Measurements from ENCODE around the gene CCDC24. TPM values are rescaled to one million over a fixed set of nuclear protein-coding genes. Genes with fewer than 3 reads are reported as not detected.

The CCDC24 gene
- total RNA-seq, 1 experiment from 2014 or later, result 5.2 TPM

GRCh38 chr1:43979261-43979527 is 12.2 kb upstream of the CCDC24 start:
- Histone ChIP-seq H3K4me3 (ENCODE audit: low read depth, low read length) (peak overlapping the region; percentile 80), H3K9me3 (no peaks in the 10 kb centered on the region), H3K27me3 (replicated peaks; ENCODE audit: control insufficient read depth, insufficient read depth, low read length) (no peaks in the 10 kb centered on the region), H3K36me3 (ENCODE audit: control insufficient read depth, insufficient read depth, low read length) (peaks cover 3% of the 10 kb centered on the region), H3K4me1 (peaks cover 21% of the 10 kb centered on the region)
- Mint-ChIP-seq H3K36me3 (ENCODE audit: insufficient read depth, unreplicated experiment) (peaks cover 41% of the 10 kb centered on the region), H3K4me1 (ENCODE audit: low read depth, unreplicated experiment) (peaks cover 24% of the 10 kb centered on the region), H3K27me3 (ENCODE audit: insufficient read depth, unreplicated experiment) (no peaks in the 10 kb centered on the region), H3K9me3 (ENCODE audit: unreplicated experiment) (no peaks in the 10 kb centered on the region), H3K4me3 (ENCODE audit: unreplicated experiment) (peak overlapping the region; percentile 75), H3K27ac (ENCODE audit: unreplicated experiment) (no peak overlapping the region)
- POLR2A ChIA-PET, result no interaction called here
- intact Hi-C loops (cut with micrococcal nuclease; ENCODE audit: unreplicated experiment), result no loop called here
- CTCF ChIA-PET, result no interaction called here
- TF ChIP-seq, protein P1, sequence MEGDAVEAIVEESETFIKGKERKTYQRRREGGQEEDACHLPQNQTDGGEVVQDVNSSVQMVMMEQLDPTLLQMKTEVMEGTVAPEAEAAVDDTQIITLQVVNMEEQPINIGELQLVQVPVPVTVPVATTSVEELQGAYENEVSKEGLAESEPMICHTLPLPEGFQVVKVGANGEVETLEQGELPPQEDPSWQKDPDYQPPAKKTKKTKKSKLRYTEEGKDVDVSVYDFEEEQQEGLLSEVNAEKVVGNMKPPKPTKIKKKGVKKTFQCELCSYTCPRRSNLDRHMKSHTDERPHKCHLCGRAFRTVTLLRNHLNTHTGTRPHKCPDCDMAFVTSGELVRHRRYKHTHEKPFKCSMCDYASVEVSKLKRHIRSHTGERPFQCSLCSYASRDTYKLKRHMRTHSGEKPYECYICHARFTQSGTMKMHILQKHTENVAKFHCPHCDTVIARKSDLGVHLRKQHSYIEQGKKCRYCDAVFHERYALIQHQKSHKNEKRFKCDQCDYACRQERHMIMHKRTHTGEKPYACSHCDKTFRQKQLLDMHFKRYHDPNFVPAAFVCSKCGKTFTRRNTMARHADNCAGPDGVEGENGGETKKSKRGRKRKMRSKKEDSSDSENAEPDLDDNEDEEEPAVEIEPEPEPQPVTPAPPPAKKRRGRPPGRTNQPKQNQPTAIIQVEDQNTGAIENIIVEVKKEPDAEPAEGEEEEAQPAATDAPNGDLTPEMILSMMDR (IDR thresholded peaks at IDR 0.05; ENCODE audit: insufficient read depth in 1 of 2, low read depth in 1 of 2, low read length in 1 of 2, severe bottlenecking in 1 of 2, unreplicated experiment in 1 of 2), result no peak
- no peak for DNase-seq
- BruUV-seq (replicated peaks), result no TSS peak

- ChIA-PET CTCF (no interaction called here), POLR2A (no interaction called here)
- DNase-seq, result peak; percentile 41 to 49
- BruUV-seq (replicated peaks), result no TSS peak
- peaks cover 21% of the 10 kb centered on the region for H3K4me1 ChIP-seq
- H3K4me3 ChIP-seq (ENCODE audit: low read depth, low read length), result peak overlapping the region; percentile 80
- H3K27me3 ChIP-seq (replicated peaks; ENCODE audit: control insufficient read depth, insufficient read depth, low read length), result no peaks in the 10 kb centered on the region
- H3K4me3 Mint-ChIP-seq (ENCODE audit: unreplicated experiment), result peak overlapping the region; percentile 75
- H3K9me3 ChIP-seq, result no peaks in the 10 kb centered on the region
- H3K36me3 ChIP-seq (ENCODE audit: control insufficient read depth, insufficient read depth, low read length), result peaks cover 3% of the 10 kb centered on the region
- H3K27ac Mint-ChIP-seq (ENCODE audit: unreplicated experiment), result peak overlapping the region; percentile 52
- peaks cover 24% of the 10 kb centered on the region for H3K4me1 Mint-ChIP-seq (ENCODE audit: low read depth, unreplicated experiment)
- no peaks in the 10 kb centered on the region for H3K9me3 Mint-ChIP-seq (ENCODE audit: unreplicated experiment)
- H3K27me3 Mint-ChIP-seq (ENCODE audit: insufficient read depth, unreplicated experiment), result no peaks in the 10 kb centered on the region
- peaks cover 36% of the 10 kb centered on the region for H3K36me3 Mint-ChIP-seq (ENCODE audit: insufficient read depth, unreplicated experiment)
- intact Hi-C loops (cut with micrococcal nuclease; ENCODE audit: unreplicated experiment), result no loop called here
- TF ChIP-seq, protein P1 (IDR thresholded peaks at IDR 0.05; ENCODE audit: insufficient read depth in 1 of 2, low read depth in 1 of 2, low read length in 1 of 2, severe bottlenecking in 1 of 2, unreplicated experiment in 1 of 2), result no peak
These were observed 11.7 kb upstream of the CCDC24 start for GRCh38 chr1:43979528-43980254.

DNA sequence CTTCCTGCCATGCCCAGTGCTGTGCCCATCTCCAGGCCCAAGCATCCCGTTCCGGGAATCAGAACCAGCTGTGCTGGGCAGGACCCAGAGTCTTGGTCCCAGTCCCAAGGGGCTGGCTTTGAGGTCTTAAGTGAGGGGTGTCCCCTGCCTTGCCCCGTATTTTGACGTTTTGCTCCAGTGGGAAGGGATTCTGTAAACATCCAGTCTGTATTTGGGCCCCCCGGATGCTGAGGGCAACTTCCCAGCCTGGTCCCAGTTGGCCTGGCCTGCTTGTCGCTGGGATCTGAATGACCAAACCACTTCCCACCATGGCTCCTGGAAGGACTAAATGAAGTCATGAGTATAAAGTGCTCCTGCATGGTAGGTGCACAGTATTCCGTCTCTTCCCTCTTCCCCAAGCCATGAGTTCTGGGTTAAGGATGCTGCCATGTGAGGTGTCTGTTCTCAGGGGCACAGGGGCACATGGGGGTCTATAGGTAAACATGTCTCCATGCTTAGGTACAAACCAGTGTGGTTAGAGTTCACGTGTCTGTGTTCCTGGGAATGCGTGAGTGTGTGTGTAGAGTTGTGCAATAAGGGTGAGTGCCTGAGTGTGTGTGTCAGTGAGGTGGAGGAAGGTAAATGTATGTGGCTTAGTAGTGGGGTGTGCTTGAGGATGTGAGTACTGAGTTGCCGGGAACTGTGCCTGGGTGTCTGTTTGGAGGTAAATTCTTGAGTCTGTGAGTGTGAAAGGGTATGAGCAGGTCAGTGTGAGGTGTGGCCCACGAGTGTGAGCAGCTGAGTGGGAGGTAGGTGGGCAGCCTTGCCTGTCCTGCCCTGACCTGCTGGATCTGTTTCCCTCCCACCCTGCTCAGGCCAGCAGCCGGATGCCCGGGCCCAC is 10.9 kb upstream of the CCDC24 start:
- Histone ChIP-seq H3K4me3 (ENCODE audit: low read depth, low read length) (peak overlapping the region; percentile 80), H3K36me3 (ENCODE audit: control insufficient read depth, insufficient read depth, low read length) (peaks cover 3% of the 10 kb centered on the region), H3K4me1 (peaks cover 21% of the 10 kb centered on the region), H3K27me3 (replicated peaks; ENCODE audit: control insufficient read depth, insufficient read depth, low read length) (no peaks in the 10 kb centered on the region), H3K9me3 (no peaks in the 10 kb centered on the region)
- Mint-ChIP-seq H3K9me3 (ENCODE audit: unreplicated experiment) (no peaks in the 10 kb centered on the region), H3K4me3 (ENCODE audit: unreplicated experiment) (peak overlapping the region; percentile 75), H3K36me3 (ENCODE audit: insufficient read depth, unreplicated experiment) (peaks cover 28% of the 10 kb centered on the region), H3K27ac (ENCODE audit: unreplicated experiment) (peak overlapping the region; percentile 52), H3K27me3 (ENCODE audit: insufficient read depth, unreplicated experiment) (no peaks in the 10 kb centered on the region), H3K4me1 (ENCODE audit: low read depth, unreplicated experiment) (peaks cover 24% of the 10 kb centered on the region)
- intact Hi-C loops (cut with micrococcal nuclease; ENCODE audit: unreplicated experiment), result no loop called here
- ChIA-PET CTCF (no interaction called here), POLR2A (no interaction called here)
- no TSS peak for BruUV-seq (replicated peaks)
- DNase-seq, result no peak
- TF ChIP-seq, protein P1 (IDR thresholded peaks at IDR 0.05; ENCODE audit: insufficient read depth in 1 of 2, low read depth in 1 of 2, low read length in 1 of 2, severe bottlenecking in 1 of 2, unreplicated experiment in 1 of 2), result no peak

Data from Caco-2 (cell line).